ENCODE measurements around the gene CCDC141.
"Not testable (repeated sequence)": the region's sequence is repeated elsewhere in the genome, so short reads cannot be mapped to it uniquely, and the experiment has no call there.

Gene CCDC141

GRCh38 chr2:179031731-179032408 is 18.1 kb downstream of the CCDC141 start:
- no peak for DNase-seq

GRCh38 chr2:179024445-179024844 is 25.5 kb downstream of the CCDC141 start:
- DNase-seq: no peak

GRCh38 chr2:179022685-179023084 is 27.3 kb downstream of the CCDC141 start:
- DNase-seq: no peak

GRCh38 chr2:179021258-179021657 is 28.7 kb downstream of the CCDC141 start:
- DNase-seq: no peak

GRCh38 chr2:179020156-179020750 is 29.7 kb downstream of the CCDC141 start:
- no peak for DNase-seq

GRCh38 chr2:179019260-179019659 is 30.7 kb downstream of the CCDC141 start:
- no peak for DNase-seq

- DNase-seq: no peak
These were observed 32.1 kb downstream of the CCDC141 start for GRCh38 chr2:179017773-179018357.

GRCh38 chr2:179014189-179014588 is 35.7 kb downstream of the CCDC141 start:
- not testable (repeated sequence) for DNase-seq

- DNase-seq: no peak
These were observed 44.0 kb downstream of the CCDC141 start for GRCh38 chr2:179005976-179006375.

GRCh38 chr2:178999476-178999875 is 50.5 kb downstream of the CCDC141 start:
- DNase-seq: no peak

- DNase-seq: no peak
These were observed 51.4 kb downstream of the CCDC141 start for GRCh38 chr2:178998539-178998938.

- no peak for DNase-seq
These were observed 52.5 kb downstream of the CCDC141 start for GRCh38 chr2:178997477-178997876.

GRCh38 chr2:178997067-178997466 is 52.9 kb downstream of the CCDC141 start:
- DNase-seq: no peak

GRCh38 chr2:178994264-178994663 is 55.7 kb downstream of the CCDC141 start:
- no peak for DNase-seq

- no peak for DNase-seq
These were observed 56.1 kb downstream of the CCDC141 start for GRCh38 chr2:178993788-178994187.

- not testable (repeated sequence) for DNase-seq
These were observed 57.2 kb downstream of the CCDC141 start for GRCh38 chr2:178992719-178993118.

- DNase-seq: no peak
These were observed 59.2 kb downstream of the CCDC141 start for GRCh38 chr2:178990533-178991241.

GRCh38 chr2:178989424-178989823 is 60.5 kb downstream of the CCDC141 start:
- not testable (repeated sequence) for DNase-seq

- DNase-seq: not testable (repeated sequence)
These were observed 67.3 kb downstream of the CCDC141 start for GRCh38 chr2:178982652-178983051.

GRCh38 chr2:178980815-178981214 is 69.1 kb downstream of the CCDC141 start:
- no peak for DNase-seq

- no peak for DNase-seq
These were observed 71.3 kb downstream of the CCDC141 start for GRCh38 chr2:178978667-178979066.

- DNase-seq: no peak
These were observed 73.6 kb downstream of the CCDC141 start for GRCh38 chr2:178976351-178976750.

- no peak for DNase-seq
These were observed 87.0 kb downstream of the CCDC141 start for GRCh38 chr2:178962805-178963433.
